Measurements from ENCODE around the gene SNRPA1.

- TF ChIP-seq CTCF (conservative IDR thresholded peaks at IDR 0.05 in 1 of 2, IDR thresholded peaks at IDR 0.05 in 1 of 2; ENCODE audit: extremely low read depth in 1 of 2, insufficient read depth in 1 of 2, low read depth in 1 of 2, low read length in 2 of 2) (no peak), EZH2 (IDR thresholded peaks at IDR 0.05; ENCODE audit: borderline replicate concordance, low read length) (no peak)
Observed at GRCh38 chr15:101255051-101255395, 40.0 kb downstream of the SNRPA1 start.

Data from mammary epithelial cell (primary cell).